Measurements from ENCODE around the gene ZNF341. TPM values are rescaled to one million over a fixed set of nuclear protein-coding genes. Genes with fewer than 3 reads are reported as not detected.

Gene ZNF341
- total RNA-seq, 4 donors from 2014 or later, result 4.6 to 7.6 (median 5.8) TPM

GRCh38 chr20:33822423-33822822 is 90.6 kb downstream of the ZNF341 start:
- Histone ChIP-seq H3K36me3 (peaks cover 3% of the 10 kb centered on the region), H3K27ac (no peak overlapping the region), H3K4me1 (peaks cover 39% of the 10 kb centered on the region), H3K4me3 (no peak overlapping the region), H3K9me3 (no peaks in the 10 kb centered on the region), H3K27me3 (no peaks in the 10 kb centered on the region)
- DNase-seq (ENCODE audit: low spot score in 2 of 2), result no peak
- TF ChIP-seq POLR2A (IDR thresholded peaks at IDR 0.05) (no peak), EP300 (IDR thresholded peaks at IDR 0.05) (no peak), CTCF (IDR thresholded peaks at IDR 0.05) (no peak), POLR2AphosphoS5 (IDR thresholded peaks at IDR 0.05) (no peak)
- 98% methylated on average over 5 of the region's 5 CpGs for WGBS

GRCh38 chr20:33822991-33823390 is 91.2 kb downstream of the ZNF341 start:
- Histone ChIP-seq H3K36me3 (peaks cover 3% of the 10 kb centered on the region), H3K4me3 (no peak overlapping the region), H3K9me3 (no peaks in the 10 kb centered on the region), H3K27me3 (no peaks in the 10 kb centered on the region), H3K4me1 (peaks cover 39% of the 10 kb centered on the region), H3K27ac (no peak overlapping the region)
- 97% methylated on average over 5 of the region's 5 CpGs for WGBS
- TF ChIP-seq POLR2AphosphoS5 (IDR thresholded peaks at IDR 0.05) (no peak), EP300 (IDR thresholded peaks at IDR 0.05) (no peak), CTCF (IDR thresholded peaks at IDR 0.05) (no peak), POLR2A (IDR thresholded peaks at IDR 0.05) (no peak)
- no peak for DNase-seq (ENCODE audit: low spot score in 2 of 2)

- Histone ChIP-seq H3K4me3 (no peak overlapping the region), H3K36me3 (peaks cover 3% of the 10 kb centered on the region), H3K4me1 (peaks cover 52% of the 10 kb centered on the region), H3K9me3 (no peaks in the 10 kb centered on the region), H3K27ac (no peak overlapping the region), H3K27me3 (no peaks in the 10 kb centered on the region)
- no peak for TF ChIP-seq CTCF (IDR thresholded peaks at IDR 0.05)
- no peak for TF ChIP-seq EP300 (IDR thresholded peaks at IDR 0.05)
- no peak for TF ChIP-seq POLR2AphosphoS5 (IDR thresholded peaks at IDR 0.05)
- no peak for TF ChIP-seq POLR2A (IDR thresholded peaks at IDR 0.05)
- no peak for DNase-seq (ENCODE audit: low spot score in 2 of 2)
- WGBS, result 100% methylated on average over 1 of the region's 1 CpG
These were observed 93.1 kb downstream of the ZNF341 start for GRCh38 chr20:33824852-33825251.

GRCh38 chr20:33825340-33826269 is 93.8 kb downstream of the ZNF341 start:
- peaks cover 3% of the 10 kb centered on the region for H3K36me3 ChIP-seq
- WGBS, result 85% methylated on average over 3 of the region's 3 CpGs
- no peak for DNase-seq (ENCODE audit: low spot score in 2 of 2)
- H3K27me3 ChIP-seq, result no peaks in the 10 kb centered on the region
- H3K27ac ChIP-seq, result no peak overlapping the region
- H3K4me3 ChIP-seq, result no peak overlapping the region
- TF ChIP-seq POLR2AphosphoS5 (IDR thresholded peaks at IDR 0.05), result no peak
- no peak for TF ChIP-seq EP300 (IDR thresholded peaks at IDR 0.05)
- TF ChIP-seq CTCF (IDR thresholded peaks at IDR 0.05), result no peak
- no peak for TF ChIP-seq POLR2A (IDR thresholded peaks at IDR 0.05)
- H3K4me1 ChIP-seq, result peaks cover 56% of the 10 kb centered on the region
- H3K9me3 ChIP-seq, result no peaks in the 10 kb centered on the region

- Histone ChIP-seq H3K4me3 (no peak overlapping the region), H3K4me1 (peaks cover 58% of the 10 kb centered on the region), H3K27ac (no peak overlapping the region), H3K27me3 (no peaks in the 10 kb centered on the region), H3K9me3 (no peaks in the 10 kb centered on the region), H3K36me3 (peaks cover 3% of the 10 kb centered on the region)
- WGBS, result 86% methylated on average over 5 of the region's 5 CpGs
- no peak for DNase-seq (ENCODE audit: low spot score in 2 of 2)
- no peak for TF ChIP-seq EP300 (IDR thresholded peaks at IDR 0.05)
- TF ChIP-seq POLR2A (IDR thresholded peaks at IDR 0.05), result no peak
- TF ChIP-seq CTCF (IDR thresholded peaks at IDR 0.05), result no peak
- no peak for TF ChIP-seq POLR2AphosphoS5 (IDR thresholded peaks at IDR 0.05)
These were observed 94.6 kb downstream of the ZNF341 start for GRCh38 chr20:33826270-33826897.
